Measurements from ENCODE around the gene SRP19. TPM values are rescaled to one million over a fixed set of nuclear protein-coding genes. Genes with fewer than 3 reads are reported as not detected.
A peak's percentile ranks its signal among the peaks of the same experiment; 100 is the strongest.
"Not testable (repeated sequence)": the region's sequence is repeated elsewhere in the genome, so short reads cannot be mapped to it uniquely, and the experiment has no call there.

The SRP19 gene
- total RNA-seq, 1 donor from 2014 or later = 42.7 TPM

- no peak for DNase-seq (ENCODE audit: low spot score)
- H3K27me3 Mint-ChIP-seq (ENCODE audit: unreplicated experiment) = peaks cover 11% of the 10 kb centered on the region
These were observed 3.2 kb upstream of the SRP19 start for GRCh38 chr5:112857866-112858265.

DNA sequence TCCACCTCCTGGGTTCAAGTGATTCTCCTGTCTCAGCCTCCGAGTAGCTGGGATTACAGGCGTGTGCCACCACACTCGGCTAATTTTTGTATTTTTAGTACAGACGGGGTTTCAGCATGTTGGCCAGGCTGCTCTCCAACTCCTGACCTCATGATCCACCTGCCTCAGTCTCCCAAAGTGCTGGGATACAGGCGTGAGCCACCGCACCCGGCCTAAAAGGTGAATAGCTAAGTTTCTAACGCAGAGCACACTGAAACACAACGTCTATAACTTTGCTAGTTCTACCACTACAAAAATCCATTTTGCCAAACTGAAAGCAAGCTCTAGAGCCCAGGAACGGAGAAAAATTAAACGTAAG lies 537 bp upstream of the SRP19 start:
- Mint-ChIP-seq H3K4me1 (ENCODE audit: unreplicated experiment) (peaks cover 19% of the 10 kb centered on the region), H3K4me3 (ENCODE audit: unreplicated experiment) (peak overlapping the region; percentile 98), H3K27ac (ENCODE audit: unreplicated experiment) (peak overlapping the region; percentile 96)
- H3K36me3 Mint-ChIP-seq (ENCODE audit: low read depth, unreplicated experiment); DNase-seq (ENCODE audit: low spot score); H3K9me3 Mint-ChIP-seq (ENCODE audit: unreplicated experiment); H3K27me3 Mint-ChIP-seq (ENCODE audit: unreplicated experiment): not testable (repeated sequence)

More at GRCh38 chr5:112857866-112858265, 3.2 kb upstream of the SRP19 start:
- Mint-ChIP-seq H3K36me3 (ENCODE audit: low read depth, unreplicated experiment) (peaks cover 4% of the 10 kb centered on the region), H3K27ac (ENCODE audit: unreplicated experiment) (no peak overlapping the region), H3K4me1 (ENCODE audit: unreplicated experiment) (peaks cover 13% of the 10 kb centered on the region), H3K9me3 (ENCODE audit: unreplicated experiment) (no peaks in the 10 kb centered on the region), H3K4me3 (ENCODE audit: unreplicated experiment) (no peak overlapping the region)
- no peak for TF ChIP-seq CTCF (IDR thresholded peaks at IDR 0.05; ENCODE audit: unreplicated experiment)

DNA sequence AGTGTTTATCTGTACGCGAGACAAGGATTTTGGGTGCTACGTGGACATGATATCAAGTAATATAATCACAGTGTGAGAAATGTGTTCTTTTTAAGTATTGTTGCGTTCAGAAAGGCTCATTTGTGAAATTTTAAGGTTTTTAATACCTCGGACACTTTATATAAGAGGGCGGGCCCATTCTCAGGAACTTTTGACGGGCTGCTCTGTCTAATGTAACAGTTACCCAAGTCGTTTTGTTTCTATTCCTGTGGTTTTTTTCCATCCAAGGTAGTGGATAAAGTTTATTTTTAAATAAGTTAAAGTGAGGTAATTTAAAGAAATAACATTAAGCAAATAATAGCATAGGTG lies 525 bp downstream of the SRP19 start:
- peak overlapping the region; percentile 98 for H3K4me3 Mint-ChIP-seq (ENCODE audit: unreplicated experiment)
- DNase-seq (ENCODE audit: low spot score) = no peak
- H3K36me3 Mint-ChIP-seq (ENCODE audit: low read depth, unreplicated experiment) = peaks cover 4% of the 10 kb centered on the region
- H3K9me3 Mint-ChIP-seq (ENCODE audit: unreplicated experiment) = no peaks in the 10 kb centered on the region
- H3K27me3 Mint-ChIP-seq (ENCODE audit: unreplicated experiment) = peaks cover 8% of the 10 kb centered on the region
- peaks cover 19% of the 10 kb centered on the region for H3K4me1 Mint-ChIP-seq (ENCODE audit: unreplicated experiment)
- no peak for TF ChIP-seq CTCF (IDR thresholded peaks at IDR 0.05; ENCODE audit: unreplicated experiment)
- H3K27ac Mint-ChIP-seq (ENCODE audit: unreplicated experiment) = peak overlapping the region; percentile 96

- H3K9me3 Mint-ChIP-seq (ENCODE audit: unreplicated experiment) = no peaks in the 10 kb centered on the region
- peaks cover 5% of the 10 kb centered on the region for H3K36me3 Mint-ChIP-seq (ENCODE audit: low read depth, unreplicated experiment)
- peaks cover 19% of the 10 kb centered on the region for H3K4me1 Mint-ChIP-seq (ENCODE audit: unreplicated experiment)
- DNase-seq (ENCODE audit: low spot score) = no peak
- peaks cover 8% of the 10 kb centered on the region for H3K27me3 Mint-ChIP-seq (ENCODE audit: unreplicated experiment)
- TF ChIP-seq CTCF (IDR thresholded peaks at IDR 0.05; ENCODE audit: unreplicated experiment) = no peak
- H3K4me3 Mint-ChIP-seq (ENCODE audit: unreplicated experiment) = peak overlapping the region; percentile 98
- H3K27ac Mint-ChIP-seq (ENCODE audit: unreplicated experiment) = peak overlapping the region; percentile 96
These were observed 998 bp downstream of the SRP19 start for GRCh38 chr5:112862085-112862484.

- TF ChIP-seq CTCF (IDR thresholded peaks at IDR 0.05; ENCODE audit: unreplicated experiment) = no peak
- H3K27me3 Mint-ChIP-seq (ENCODE audit: unreplicated experiment) = peaks cover 8% of the 10 kb centered on the region
- DNase-seq (ENCODE audit: low spot score) = no peak
- H3K36me3 Mint-ChIP-seq (ENCODE audit: low read depth, unreplicated experiment) = peaks cover 8% of the 10 kb centered on the region
- no peaks in the 10 kb centered on the region for H3K9me3 Mint-ChIP-seq (ENCODE audit: unreplicated experiment)
- H3K27ac Mint-ChIP-seq (ENCODE audit: unreplicated experiment) = no peak overlapping the region
- peaks cover 19% of the 10 kb centered on the region for H3K4me1 Mint-ChIP-seq (ENCODE audit: unreplicated experiment)
- peak overlapping the region; percentile 51 for H3K4me3 Mint-ChIP-seq (ENCODE audit: unreplicated experiment)
These were observed 2.5 kb downstream of the SRP19 start for GRCh38 chr5:112863549-112863948.

DNA sequence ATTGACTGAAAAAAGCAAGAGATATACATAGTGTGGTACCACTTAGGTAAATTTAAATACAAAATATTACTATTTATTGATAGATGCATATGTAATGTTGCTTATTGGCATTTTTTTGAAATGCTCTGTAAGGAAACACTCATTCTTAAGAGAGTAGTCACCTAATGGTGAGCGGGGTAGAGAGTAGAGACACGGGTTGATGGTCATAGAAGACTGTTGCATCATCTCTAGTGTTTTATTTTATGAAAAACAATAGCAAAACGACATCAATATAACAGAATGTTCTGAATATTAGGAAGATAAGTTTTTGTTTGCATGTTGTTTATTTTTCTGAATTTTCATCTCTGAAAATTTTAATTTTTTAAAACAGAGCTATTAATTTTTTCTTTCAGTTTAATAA lies 4.0 kb downstream of the SRP19 start:
- no peak for DNase-seq (ENCODE audit: low spot score)
- TF ChIP-seq CTCF (IDR thresholded peaks at IDR 0.05; ENCODE audit: unreplicated experiment) = no peak
- H3K27me3 Mint-ChIP-seq (ENCODE audit: unreplicated experiment) = peaks cover 10% of the 10 kb centered on the region
- H3K27ac Mint-ChIP-seq (ENCODE audit: unreplicated experiment) = no peak overlapping the region
- no peak overlapping the region for H3K4me3 Mint-ChIP-seq (ENCODE audit: unreplicated experiment)
- peaks cover 19% of the 10 kb centered on the region for H3K4me1 Mint-ChIP-seq (ENCODE audit: unreplicated experiment)
- H3K9me3 Mint-ChIP-seq (ENCODE audit: unreplicated experiment) = no peaks in the 10 kb centered on the region
- peaks cover 15% of the 10 kb centered on the region for H3K36me3 Mint-ChIP-seq (ENCODE audit: low read depth, unreplicated experiment)

All from endothelial cell (in vitro differentiated cells).